Stimulated activated CD4-positive, alpha-beta T cell treated with anti-CD3 and anti-CD28 coated beads, Interleukin-4, amount 100 ng/mL, for 1 hour (primary cell): Measurements from ENCODE around the gene AARSD1.
"Not testable (repeated sequence)": the region's sequence is repeated elsewhere in the genome, so short reads cannot be mapped to it uniquely, and the experiment has no call there.

Experiments used
- DNase-seq: peaks from one replicate; pipeline ENCODE4 v3.0.0-alpha.2; 2020

AARSD1 gene

GRCh38 chr17:42964161-42964932 lies at the start of gene AARSD1:
Gene AARSD1, minus strand, starts transcription at chr17:42964454. Its CDS starts 14 bp downstream, at chr17:42964440.
- peak; percentile 89 for DNase-seq

GRCh38 chr17:43013296-43013695 lies 49.0 kb upstream of the AARSD1 start:
- no peak for DNase-seq

GRCh38 chr17:43011728-43012472 lies 47.6 kb upstream of the AARSD1 start:
- DNase-seq = no peak

- no peak for DNase-seq
Observed at GRCh38 chr17:43010667-43011308, 46.5 kb upstream of the AARSD1 start.

- peak; percentile 84 for DNase-seq
Observed at GRCh38 chr17:43006639-43007551, 42.6 kb upstream of the AARSD1 start, which contains the start of gene IFI35. Gene IFI35, plus strand, starts transcription at chr17:43006784. Its CDS starts 164 bp downstream, at chr17:43006948.

- no peak for DNase-seq
Observed at GRCh38 chr17:43003542-43004172, 39.4 kb upstream of the AARSD1 start.

GRCh38 chr17:43000894-43001293 lies 36.6 kb upstream of the AARSD1 start:
- not testable (repeated sequence) for DNase-seq

GRCh38 chr17:42999003-42999525 lies 34.8 kb upstream of the AARSD1 start:
- no peak for DNase-seq

- peak; percentile 95 for DNase-seq
Observed at GRCh38 chr17:42997984-42998938, 34.0 kb upstream of the AARSD1 start, which contains the start of gene RPL27. Gene RPL27, plus strand, starts transcription at chr17:42998419. Its CDS starts 332 bp downstream, at chr17:42998751.

- DNase-seq = no peak
Observed at GRCh38 chr17:42997390-42997983, 33.2 kb upstream of the AARSD1 start.

GRCh38 chr17:42993913-42994312 lies 29.7 kb upstream of the AARSD1 start:
- not testable (repeated sequence) for DNase-seq

- no peak for DNase-seq
Observed at GRCh38 chr17:42992872-42993271, 28.6 kb upstream of the AARSD1 start.

- no peak for DNase-seq
Observed at GRCh38 chr17:42991471-42991870, 27.2 kb upstream of the AARSD1 start.

GRCh38 chr17:42989726-42990652 lies 25.7 kb upstream of the AARSD1 start:
- DNase-seq = no peak

- DNase-seq = no peak
Observed at GRCh38 chr17:42989141-42989540, 24.9 kb upstream of the AARSD1 start.

GRCh38 chr17:42985225-42985624 lies 21.0 kb upstream of the AARSD1 start:
- no peak for DNase-seq

GRCh38 chr17:42982266-42982665 lies 18.0 kb upstream of the AARSD1 start:
- no peak for DNase-seq

- peak; percentile 63 for DNase-seq
Observed at GRCh38 chr17:42980766-42981397, 16.6 kb upstream of the AARSD1 start.
